Glutamatergic neuron (in vitro differentiated cells): ENCODE data around the gene SPIN1. TPM values are rescaled to one million over a fixed set of nuclear protein-coding genes. Genes with fewer than 3 reads are reported as not detected.
"Not testable (repeated sequence)": the region's sequence is repeated elsewhere in the genome, so short reads cannot be mapped to it uniquely, and the experiment has no call there.

Source experiments
- DNase-seq: peaks from one replicate; pipeline ENCODE4 v3.0.0; 2022
- H3K27ac Mint-ChIP-seq: one replicate; pipeline ENCODE4 v1.8.0; 2020; ENCODE audit warnings: mild to moderate bottlenecking, mixed read lengths, inconsistent platforms; ENCODE audit not compliant: unreplicated experiment
- H3K27me3 Mint-ChIP-seq: one replicate; pipeline ENCODE4 v1.8.0; 2020; ENCODE audit warnings: mild to moderate bottlenecking, moderate library complexity, mixed read lengths, inconsistent platforms; ENCODE audit not compliant: unreplicated experiment
- H3K36me3 Mint-ChIP-seq: one replicate; pipeline ENCODE4 v1.8.0; 2020; ENCODE audit warnings: mild to moderate bottlenecking, mixed read lengths, inconsistent platforms; ENCODE audit not compliant: unreplicated experiment
- H3K4me1 Mint-ChIP-seq: one replicate; pipeline ENCODE4 v1.8.0; 2020; ENCODE audit warnings: mild to moderate bottlenecking, low read depth, mixed read lengths, inconsistent platforms; ENCODE audit not compliant: unreplicated experiment
- H3K4me3 Mint-ChIP-seq: one replicate; pipeline ENCODE4 v1.8.0; 2020; ENCODE audit warnings: mild to moderate bottlenecking, mixed read lengths, inconsistent platforms; ENCODE audit not compliant: unreplicated experiment
- H3K9me3 Mint-ChIP-seq: one replicate; pipeline ENCODE4 v1.8.0; 2020; ENCODE audit warnings: mild to moderate bottlenecking, moderate library complexity, mixed read lengths, inconsistent platforms; ENCODE audit not compliant: unreplicated experiment
- long read RNA-seq: library from polyadenylated mRNA; unstranded; transcript quantifications from one replicate; pipeline ENCODE4 v2.0.0, GENCODE V29; 2020; ENCODE audit not compliant: unreplicated experiment
- total RNA-seq: library from RNA; stranded (reverse); fragmentation: NEBNext Ultra II Directional; extraction: Animal tissue kit (Norgen Biotek cat#: 25700); gene quantifications from one replicate; pipeline ENCODE4 v1.2.1, GENCODE V29; 2021; ENCODE audit not compliant: unreplicated experiment
- TF ChIP-seq, protein P1 (sequence below): fragments of 200-600 bp; sonication (generic); IDR thresholded peaks from one replicate; pipeline ENCODE4 v1.5.0; 2021; ENCODE audit not compliant: partially characterized antibody, unreplicated experiment

Gene SPIN1
- 88.2 TPM for total RNA-seq
- long read RNA-seq, full-length matches to known transcripts = 5 of 8 reads
- long read RNA-seq, partial matches to known transcripts = 0 of 8 reads
- long read RNA-seq, other reads (novel, unspliced or antisense) = 3 of 8 reads

DNA sequence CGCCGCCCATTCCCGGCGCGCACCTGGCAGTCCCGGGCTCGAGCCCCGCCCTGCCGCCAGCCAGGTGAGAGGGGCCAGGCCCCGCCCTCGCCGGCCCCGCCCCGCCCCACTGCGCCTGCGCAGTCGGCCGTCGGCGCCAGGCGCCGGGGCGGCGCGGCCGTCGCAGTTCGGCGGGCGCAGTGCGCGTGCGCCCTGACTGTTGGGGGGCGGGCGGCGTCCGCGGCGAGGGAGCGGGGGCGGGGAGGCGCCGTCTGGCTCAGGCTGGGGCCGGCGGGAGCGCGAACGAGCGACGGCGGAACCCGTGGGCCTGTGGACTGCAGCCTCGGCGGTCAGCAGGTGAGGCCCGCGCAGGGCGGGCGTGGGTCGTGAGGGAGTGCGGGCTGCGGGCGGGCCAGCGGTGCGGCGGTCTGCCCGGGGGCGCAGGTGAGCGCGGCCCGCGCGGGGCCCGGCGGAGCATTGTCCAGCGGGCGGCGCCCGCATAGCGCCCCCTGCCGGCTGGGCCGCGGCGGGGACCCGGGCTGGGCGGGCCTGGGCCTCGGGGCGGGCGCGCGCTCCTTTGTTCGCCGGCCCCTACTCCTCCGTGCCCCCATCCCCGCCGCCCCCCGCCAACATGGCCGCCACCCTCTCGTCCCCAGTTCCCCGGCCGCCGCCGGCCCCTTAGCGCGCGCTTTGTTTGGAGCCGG lies at the start of gene SPIN1:
TSS of gene SPIN1 (plus strand) at position 242 of the 683 bp plus-strand sequence. CDS start 38,096 bp downstream, outside the sequence.
- peak within 1 kb of the TSS; percentile 96 for H3K4me3 Mint-ChIP-seq
- peak within 1 kb of the TSS; percentile 97 for H3K27ac Mint-ChIP-seq
- peaks cover 13% of the 10 kb centered on the region for H3K9me3 Mint-ChIP-seq
- peaks cover 18% of the 10 kb centered on the region for H3K4me1 Mint-ChIP-seq
- DNase-seq = peak; percentile 88
- no peaks in the 10 kb centered on the region for H3K36me3 Mint-ChIP-seq
- peaks cover 14% of the 10 kb centered on the region for H3K27me3 Mint-ChIP-seq
- TF ChIP-seq, protein P1, sequence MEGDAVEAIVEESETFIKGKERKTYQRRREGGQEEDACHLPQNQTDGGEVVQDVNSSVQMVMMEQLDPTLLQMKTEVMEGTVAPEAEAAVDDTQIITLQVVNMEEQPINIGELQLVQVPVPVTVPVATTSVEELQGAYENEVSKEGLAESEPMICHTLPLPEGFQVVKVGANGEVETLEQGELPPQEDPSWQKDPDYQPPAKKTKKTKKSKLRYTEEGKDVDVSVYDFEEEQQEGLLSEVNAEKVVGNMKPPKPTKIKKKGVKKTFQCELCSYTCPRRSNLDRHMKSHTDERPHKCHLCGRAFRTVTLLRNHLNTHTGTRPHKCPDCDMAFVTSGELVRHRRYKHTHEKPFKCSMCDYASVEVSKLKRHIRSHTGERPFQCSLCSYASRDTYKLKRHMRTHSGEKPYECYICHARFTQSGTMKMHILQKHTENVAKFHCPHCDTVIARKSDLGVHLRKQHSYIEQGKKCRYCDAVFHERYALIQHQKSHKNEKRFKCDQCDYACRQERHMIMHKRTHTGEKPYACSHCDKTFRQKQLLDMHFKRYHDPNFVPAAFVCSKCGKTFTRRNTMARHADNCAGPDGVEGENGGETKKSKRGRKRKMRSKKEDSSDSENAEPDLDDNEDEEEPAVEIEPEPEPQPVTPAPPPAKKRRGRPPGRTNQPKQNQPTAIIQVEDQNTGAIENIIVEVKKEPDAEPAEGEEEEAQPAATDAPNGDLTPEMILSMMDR = peak; percentile 58

- TF ChIP-seq, protein P1 = no peak
- Mint-ChIP-seq H3K27ac (peak overlapping the region; percentile 87), H3K36me3 (peaks cover 4% of the 10 kb centered on the region), H3K9me3 (peaks cover 2% of the 10 kb centered on the region), H3K27me3 (peaks cover 4% of the 10 kb centered on the region), H3K4me3 (no peak overlapping the region), H3K4me1 (peaks cover 18% of the 10 kb centered on the region)
- DNase-seq = peak; percentile 28
Observed at GRCh38 chr9:88339317-88339716, 48.9 kb upstream of the SPIN1 start.

GRCh38 chr9:88342246-88342645 lies 46.0 kb upstream of the SPIN1 start:
- no peak for DNase-seq
- TF ChIP-seq, protein P1 = no peak
- Mint-ChIP-seq H3K4me1 (peaks cover 20% of the 10 kb centered on the region), H3K27ac (no peak overlapping the region), H3K36me3 (peaks cover 4% of the 10 kb centered on the region), H3K9me3 (peaks cover 5% of the 10 kb centered on the region), H3K4me3 (no peak overlapping the region), H3K27me3 (peaks cover 4% of the 10 kb centered on the region)

DNA sequence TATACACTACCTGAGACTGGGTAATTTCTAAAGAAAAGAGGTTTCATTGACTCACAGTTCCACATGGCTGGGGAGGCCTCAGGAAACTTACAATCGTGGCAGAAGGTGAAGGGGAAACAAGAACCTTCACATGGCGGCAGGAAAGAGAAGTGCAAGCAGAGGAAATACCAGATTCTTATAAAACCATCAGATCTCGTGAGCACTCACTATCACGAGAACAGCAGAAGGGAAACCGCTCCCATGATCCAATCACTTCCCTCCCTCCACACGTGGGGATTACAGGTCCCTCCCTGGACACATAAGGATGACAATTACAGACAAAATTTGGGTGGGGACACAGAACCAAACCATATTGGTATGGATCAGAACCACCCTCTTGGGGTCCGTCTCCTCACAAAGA lies 44.2 kb upstream of the SPIN1 start:
- H3K4me3 Mint-ChIP-seq = no peak overlapping the region
- H3K27ac Mint-ChIP-seq = peak overlapping the region; percentile 64
- DNase-seq = no peak
- peaks cover 4% of the 10 kb centered on the region for H3K27me3 Mint-ChIP-seq
- peaks cover 5% of the 10 kb centered on the region for H3K9me3 Mint-ChIP-seq
- TF ChIP-seq, protein P1 = no peak
- H3K4me1 Mint-ChIP-seq = peaks cover 15% of the 10 kb centered on the region
- peaks cover 4% of the 10 kb centered on the region for H3K36me3 Mint-ChIP-seq

DNA sequence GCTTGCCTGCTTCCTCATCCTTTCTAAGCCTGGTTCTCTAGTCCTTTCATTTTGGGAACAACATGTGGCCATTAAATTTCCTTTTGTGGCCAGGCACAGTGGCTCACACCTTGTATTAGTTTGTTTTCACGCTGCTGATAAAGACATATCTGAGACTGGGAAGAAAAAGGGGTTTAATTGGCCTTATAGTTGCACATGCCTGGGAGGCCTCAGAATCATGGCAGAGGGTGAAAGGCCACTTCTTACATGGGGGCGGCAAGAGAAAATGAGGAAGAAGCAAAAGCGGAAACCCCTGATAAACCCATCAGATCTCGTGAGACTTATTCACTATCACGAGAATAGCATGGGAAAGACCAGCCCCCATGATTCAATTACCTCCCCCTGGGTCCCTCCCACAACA lies 37.9 kb upstream of the SPIN1 start:
- not testable (repeated sequence) for H3K4me3 Mint-ChIP-seq, H3K27me3 Mint-ChIP-seq, H3K4me1 Mint-ChIP-seq, H3K27ac Mint-ChIP-seq, DNase-seq, H3K9me3 Mint-ChIP-seq, H3K36me3 Mint-ChIP-seq
